Right lung (tissue), 5 donors: ENCODE results near the gene SEMA3A. TPM values are rescaled to one million over a fixed set of nuclear protein-coding genes. Genes with fewer than 3 reads are reported as not detected.

ENCODE experiments used
- DNase-seq, 2 donors: peaks; one replicate each; pipeline ENCODE4 v3.0.0-alpha.2; 2013
- polyA plus RNA-seq, 5 donors: library from polyadenylated mRNA; unstranded; fragments of 120-200 nt; gene quantifications; one replicate each; pipeline versions ENCODE4 v1.2.1 to v1.2.3, GENCODE V29; 2013; ENCODE audit warnings: inconsistent platforms in 1 of 5, low replicate concordance in 1 of 5; ENCODE audit not compliant: insufficient read length in 5 of 5, insufficient read depth in 1 of 5

The SEMA3A gene
- polyA plus RNA-seq, 5 donors = 11.3 to 36.2 (median 28.2) TPM

DNA sequence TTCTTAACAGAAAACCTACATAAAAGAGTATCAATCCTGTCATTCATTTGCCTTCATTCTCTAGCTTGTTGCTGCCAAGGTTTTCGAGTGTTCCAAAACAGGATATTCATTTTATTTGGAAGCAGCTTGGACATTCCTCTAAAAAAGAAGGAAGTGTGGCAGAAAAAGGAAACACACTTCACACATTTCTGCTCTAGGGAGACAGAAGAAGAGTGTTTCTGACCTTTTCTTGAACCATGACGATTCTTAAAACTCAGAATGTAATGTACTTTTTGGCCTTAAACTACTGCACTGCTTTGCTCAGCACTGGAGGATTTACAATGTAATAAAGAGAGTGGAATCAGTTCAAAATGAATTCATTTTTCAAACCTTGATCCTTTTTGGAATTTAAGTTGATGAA is 81.3 kb downstream of the SEMA3A start:
- DNase-seq = peak in 1 of 2 donors; percentile 45

DNA sequence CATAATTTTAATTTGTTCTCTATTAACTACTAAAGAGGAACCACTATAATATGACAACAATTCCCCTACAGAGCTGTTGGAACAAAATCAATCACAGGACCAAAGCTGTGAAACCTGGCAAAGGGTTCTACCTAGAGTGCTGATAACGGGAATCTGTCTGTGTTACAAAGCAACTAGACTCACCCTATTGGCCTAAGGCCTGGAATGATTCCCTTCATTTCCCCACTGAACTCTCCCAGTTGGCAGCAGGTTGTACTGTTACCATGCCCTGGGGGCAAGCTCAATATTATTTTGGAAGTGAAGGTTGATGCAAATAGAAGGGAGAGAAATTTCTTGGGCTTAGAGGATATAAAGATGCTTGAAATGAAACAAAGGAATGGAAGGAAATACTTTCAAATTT is 81.8 kb downstream of the SEMA3A start:
- no peak for DNase-seq

DNA sequence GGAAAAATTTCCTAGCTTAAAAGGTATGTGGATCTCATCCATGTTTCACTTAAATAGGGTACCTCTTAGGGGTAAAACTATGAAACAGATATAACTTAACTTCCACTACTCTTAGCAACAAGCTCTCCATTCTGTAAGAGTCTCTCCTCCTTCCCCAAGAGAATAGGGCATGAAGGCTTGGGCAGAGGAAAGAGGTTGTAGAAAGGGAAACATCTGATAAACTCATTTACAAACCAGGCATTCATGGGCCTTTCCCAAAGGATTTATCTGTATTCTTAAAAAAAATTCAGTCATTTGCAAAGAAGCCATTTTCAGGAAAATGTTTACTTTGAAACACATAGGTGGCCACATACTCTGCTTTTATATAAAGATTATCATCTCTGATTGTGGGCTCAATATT is 82.7 kb downstream of the SEMA3A start:
- no peak for DNase-seq

DNA sequence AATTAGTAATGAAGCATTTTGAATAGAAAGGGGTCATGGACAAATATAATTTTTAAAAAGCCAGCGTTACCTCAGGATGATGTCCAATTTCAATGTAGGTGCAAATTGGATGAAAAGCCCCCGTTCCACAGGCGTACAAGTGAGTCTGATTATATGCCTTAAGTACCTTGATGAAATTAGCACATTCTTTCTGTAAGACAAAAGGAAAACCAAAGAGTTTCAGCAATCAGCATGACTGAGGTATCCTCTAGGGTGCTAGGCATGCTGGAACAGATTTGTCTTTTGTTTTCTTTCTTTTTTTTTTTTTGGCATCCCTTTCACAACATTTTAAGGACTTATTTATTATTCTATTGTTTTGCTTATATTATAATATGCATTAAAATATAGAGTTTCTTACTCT is 84.2 kb downstream of the SEMA3A start:
- no peak for DNase-seq

DNA sequence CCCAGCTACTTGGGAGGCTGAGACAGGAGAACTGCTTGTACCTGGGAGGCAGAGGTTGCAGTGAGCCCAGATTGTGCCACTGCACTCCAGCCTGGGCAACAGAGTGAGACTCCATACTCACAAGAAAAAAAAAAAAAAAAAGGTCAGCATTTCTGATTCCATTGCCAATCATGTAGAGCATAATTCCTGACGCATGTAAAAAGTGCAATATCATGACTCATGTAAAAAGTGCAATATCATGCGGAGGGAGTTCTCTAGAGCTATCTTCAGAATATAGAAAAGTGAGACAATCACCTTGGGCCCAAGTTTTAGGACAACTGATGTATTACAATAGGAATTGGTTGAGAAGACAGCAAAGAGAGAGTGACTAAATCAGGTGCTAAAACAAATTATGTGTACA is 85.8 kb downstream of the SEMA3A start:
- no peak for DNase-seq

DNA sequence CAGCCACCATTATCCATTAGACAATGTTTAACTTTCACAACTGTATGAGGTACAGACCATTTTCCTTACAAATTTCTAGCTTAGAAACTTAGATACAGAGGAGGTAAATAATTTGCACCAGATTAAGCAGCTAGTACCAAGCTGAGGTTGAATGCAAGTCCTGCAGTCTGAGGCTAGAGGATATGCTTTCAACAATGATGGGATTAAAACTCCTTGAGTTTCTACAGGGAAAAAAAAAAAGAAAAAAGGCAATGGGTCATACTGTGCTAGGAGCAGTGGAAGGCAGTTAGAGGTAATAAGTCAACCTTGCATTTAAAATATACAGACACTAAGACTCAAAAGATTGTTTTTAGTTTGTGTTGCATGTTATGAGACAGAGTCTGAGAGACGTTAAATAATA is 86.5 kb downstream of the SEMA3A start:
- no peak for DNase-seq

DNA sequence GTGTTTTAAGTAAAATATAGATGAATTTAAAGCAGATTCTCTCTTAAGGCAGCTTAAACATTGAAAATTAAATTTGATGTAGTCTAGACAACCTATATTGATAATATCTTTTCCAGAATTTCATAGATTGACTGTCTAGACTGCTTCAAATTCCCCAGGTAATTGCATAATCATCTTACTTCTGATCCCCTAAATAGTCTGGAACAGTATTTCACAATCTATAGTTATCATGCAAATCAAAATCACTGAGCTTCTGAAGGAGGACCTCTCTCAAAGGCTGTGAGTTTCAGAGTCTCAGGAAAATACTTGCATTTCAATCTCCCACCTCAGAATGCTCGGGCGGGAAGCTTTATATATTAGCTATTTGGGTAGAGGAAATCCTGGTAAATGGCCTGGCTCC is 87.3 kb downstream of the SEMA3A start:
- no peak for DNase-seq

DNA sequence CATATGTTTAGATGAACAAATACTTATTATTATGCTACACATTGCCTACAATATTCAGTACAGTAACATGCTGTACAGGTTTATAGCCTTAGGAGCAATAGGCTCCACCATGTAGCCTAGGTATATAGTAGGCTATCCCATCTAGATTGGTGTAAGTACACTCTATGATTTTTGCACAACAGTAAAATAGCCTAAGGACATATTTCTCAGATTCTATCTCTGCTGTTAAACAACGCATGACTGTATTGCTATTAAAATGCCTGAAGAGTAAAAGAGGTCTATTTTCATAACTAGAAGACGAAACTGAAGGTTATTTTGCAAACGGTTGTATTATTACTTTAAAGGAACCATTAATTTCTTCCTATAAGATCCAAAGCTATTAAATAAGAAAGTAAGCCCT is 88.3 kb downstream of the SEMA3A start:
- no peak for DNase-seq

DNA sequence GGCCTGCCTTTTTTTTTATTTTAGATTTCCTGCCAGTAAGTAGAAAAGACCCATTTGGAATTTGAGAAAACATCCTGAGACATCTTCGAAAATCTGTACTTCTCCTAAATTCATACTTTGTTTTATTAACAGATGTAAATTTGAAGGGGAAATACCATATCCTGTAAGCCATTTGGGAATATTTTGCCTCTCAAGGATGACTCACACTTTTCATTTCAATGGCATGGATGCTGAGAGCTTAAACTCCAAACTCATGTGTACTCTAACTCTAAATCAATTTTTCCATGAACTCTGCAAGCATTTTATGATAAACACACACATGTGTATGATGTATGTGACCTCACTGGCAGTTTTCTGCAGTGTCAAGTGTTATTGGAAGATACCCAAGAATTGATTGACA is 89.0 kb downstream of the SEMA3A start:
- no peak for DNase-seq

DNA sequence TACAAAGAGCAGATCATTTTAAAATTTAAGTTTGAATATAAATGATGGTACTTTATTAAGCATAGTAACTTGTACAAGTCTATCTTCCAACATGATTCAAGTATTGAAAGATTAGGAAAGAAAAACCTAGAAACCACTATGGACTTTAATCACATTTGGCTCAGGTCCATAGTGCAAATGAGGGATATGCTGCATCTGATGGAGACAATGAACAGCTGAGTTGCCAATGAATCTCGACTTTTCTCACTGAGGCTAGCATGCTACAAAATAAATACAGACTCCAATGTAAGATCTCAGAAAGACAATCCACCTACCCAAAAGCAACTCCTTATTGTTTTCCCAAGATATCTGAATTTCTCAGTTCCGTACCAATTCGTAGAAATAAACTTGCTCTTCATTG is 89.8 kb downstream of the SEMA3A start:
- DNase-seq = peak in 1 of 2 donors; percentile 42

DNA sequence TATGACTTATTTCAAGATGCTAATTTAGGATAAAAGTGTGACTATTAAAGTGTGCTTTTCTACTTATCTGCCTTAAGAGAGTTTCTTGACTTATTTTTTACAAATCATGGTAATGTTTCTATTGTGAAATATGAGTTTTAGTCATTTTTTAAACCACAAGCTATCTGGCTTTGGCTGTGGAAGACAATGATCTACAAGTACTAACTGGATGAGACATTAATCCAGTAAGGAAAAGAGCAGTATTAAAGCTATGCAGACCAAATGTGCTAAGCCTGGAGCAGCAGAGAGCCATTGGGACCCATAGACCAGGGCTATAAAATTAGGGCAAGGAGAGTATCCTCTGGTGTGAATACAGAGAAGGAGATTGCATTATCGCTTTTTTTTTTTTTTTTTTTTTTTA is 92.4 kb downstream of the SEMA3A start:
- DNase-seq = no peak

DNA sequence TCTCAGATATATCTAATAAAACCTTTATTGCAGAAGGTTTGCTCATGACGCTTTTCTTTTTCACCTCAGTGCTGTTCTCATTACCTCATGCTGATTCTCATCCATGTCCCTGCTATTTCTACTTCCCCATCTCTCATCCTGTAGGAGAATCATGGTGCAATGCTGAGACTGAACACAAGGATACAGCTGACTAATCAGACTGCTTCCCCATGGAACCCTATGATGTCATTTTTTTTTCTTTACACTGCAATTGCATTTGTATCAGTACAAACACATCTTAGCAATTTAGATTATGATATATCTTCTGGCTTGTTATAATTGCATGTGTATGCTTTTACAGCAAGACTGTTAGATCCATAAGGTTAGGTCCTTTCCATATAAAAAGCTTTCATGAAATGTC is 93.7 kb downstream of the SEMA3A start:
- no peak for DNase-seq

DNA sequence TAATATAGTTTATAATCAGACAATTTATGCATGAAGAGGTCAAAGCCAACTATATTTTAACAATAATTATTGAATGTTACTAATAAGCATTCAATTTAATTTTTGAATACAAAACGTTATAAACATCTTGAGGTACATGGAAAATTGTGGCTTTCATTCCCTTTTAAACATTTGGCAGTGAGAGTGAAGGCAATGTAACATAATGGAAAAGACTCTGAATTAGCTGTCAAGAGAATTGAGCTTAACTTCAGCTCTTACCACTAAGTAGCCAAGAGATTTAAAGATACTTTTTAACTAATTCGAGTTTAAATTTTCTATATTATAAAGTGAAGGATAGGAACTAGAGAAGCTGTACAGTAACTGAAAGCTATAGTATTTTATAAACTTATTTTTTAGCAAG is 98.6 kb downstream of the SEMA3A start:
- DNase-seq = no peak

DNA sequence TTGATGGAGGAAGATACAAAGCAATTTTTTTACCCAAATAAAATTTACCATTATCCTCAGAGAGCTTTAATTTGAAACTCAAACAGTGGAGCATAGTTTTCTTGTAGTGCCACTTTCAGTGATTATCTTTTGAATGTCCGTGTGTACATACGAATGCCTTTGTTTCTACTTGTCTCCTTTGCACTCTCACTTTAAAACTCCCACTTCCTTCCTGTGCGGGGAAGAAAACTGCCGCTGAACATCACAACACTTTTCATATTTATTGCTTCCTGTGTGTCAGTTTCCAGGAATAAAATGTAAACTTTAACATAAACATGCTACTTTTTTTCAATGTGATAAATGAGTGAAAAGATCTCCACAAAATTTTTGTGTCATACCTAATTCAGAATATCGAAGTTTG is 102.4 kb downstream of the SEMA3A start:
- DNase-seq = no peak

DNA sequence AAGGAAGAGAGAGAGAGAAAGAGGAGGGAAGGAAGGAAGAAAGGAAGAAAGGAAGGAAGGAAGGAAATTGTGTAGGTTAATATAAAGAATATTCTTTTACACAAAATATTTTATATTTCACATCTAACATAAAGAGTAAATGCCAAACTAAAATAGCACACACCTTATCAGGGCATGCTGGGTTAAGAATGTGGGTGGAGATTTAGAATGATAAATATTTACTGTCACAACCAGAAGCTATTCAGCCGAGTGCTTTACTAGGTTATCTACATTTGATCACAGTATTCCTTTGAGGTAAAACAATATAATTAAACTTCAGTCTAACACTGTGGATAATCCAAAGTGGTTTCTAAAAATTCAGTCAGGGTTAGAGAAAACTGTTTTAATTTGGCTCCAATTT is 103.3 kb downstream of the SEMA3A start:
- DNase-seq = no peak

DNA sequence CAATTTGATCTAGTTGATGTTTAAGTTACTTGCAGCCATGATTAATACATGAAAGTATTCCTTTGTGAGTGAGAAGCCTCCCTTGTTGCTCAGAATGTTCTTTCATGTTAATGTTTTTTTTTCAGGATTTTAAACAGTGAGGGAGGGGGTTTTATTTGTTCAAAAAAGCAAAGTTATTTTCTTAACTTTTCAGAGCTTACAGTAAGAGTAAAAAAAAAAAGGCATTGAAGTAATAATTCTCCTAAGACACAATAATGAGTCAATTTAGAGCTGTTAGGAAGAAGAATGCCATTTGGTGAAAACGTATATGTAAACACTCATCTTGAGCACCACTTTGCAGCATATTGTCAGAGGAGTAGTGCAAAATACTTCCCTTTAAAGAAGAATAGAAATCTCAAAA is 105.8 kb downstream of the SEMA3A start:
- peak in 1 of 2 donors; percentile 41 for DNase-seq

DNA sequence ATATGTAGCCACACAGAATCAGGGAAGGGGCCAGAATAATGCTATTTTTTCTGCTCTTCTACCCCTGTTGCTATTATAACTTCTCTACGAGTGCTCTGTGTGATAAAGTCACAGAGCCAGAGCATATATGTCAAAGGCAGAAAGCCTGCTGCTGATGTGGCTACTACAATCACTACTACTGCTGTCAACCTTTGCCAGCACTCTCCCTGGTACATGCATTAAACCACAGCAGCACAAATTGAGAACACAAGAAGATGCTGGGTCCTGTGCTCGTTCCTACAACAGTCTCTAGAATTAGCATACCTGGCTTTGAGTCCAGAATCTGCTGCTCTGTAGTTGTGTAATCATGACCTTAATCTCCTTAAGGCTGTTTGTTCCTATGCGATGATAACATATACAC is 108.6 kb downstream of the SEMA3A start:
- DNase-seq = no peak

DNA sequence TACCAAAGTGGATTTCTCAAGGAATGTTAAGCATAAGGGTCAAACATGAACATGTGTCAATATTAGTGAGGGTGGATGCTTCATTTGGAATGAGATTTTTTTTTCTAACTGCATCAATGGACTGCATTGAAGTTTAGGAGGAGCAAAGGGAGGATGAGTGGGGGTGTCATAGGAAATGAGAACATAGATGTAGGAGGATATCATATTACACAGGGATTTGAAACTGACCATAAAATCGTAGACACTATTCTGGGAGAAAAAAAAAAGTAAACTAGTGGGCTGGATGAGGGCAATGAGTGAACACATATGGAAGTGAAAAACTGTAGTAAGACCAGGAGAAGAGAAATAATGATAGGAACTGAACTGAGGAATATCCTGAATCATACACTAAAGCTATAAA is 109.4 kb downstream of the SEMA3A start:
- DNase-seq = no peak

DNA sequence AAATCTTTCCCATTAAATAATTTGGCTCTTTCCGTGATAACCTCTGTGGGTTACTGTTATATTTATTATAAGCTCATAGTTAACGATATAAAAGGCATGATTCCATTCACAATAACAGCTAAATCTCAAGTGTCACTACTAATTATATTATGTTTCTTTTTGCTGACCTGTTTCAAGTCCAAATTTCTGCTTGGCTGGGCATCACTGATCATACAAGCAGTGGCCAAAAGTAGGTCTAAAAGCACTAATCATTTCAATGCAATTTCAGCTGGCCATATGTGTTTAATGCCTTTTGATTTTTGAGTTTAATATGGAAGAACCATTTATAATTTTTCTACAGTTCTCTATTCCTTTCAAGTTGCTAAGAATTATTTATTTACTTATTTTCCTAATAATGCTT is 110.7 kb downstream of the SEMA3A start:
- DNase-seq = no peak

DNA sequence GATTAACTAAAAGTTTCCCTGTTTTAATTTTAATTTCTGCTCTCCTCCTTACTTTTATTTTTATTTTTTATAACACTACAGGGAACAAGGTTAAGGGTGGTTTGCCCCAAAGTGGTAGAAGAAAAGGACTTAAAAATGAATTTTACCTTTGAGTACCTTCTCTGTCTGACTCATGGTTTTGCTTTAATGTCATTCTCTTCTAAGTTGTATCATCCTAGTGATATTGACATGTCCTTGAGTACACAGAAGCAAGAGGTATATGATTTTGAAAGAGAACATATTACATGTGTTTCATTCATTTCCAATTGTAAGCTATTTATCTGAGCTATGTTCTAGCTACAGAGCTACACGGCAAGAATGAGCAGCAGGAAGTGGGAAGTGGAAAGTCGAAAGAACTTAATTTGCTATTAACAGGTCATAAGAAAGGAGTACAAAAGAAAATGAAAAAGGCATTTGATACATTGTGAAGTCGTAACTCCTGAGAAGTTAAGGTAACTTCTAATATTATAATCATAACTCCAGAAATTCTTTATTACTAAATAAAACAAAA is 112.5 kb downstream of the SEMA3A start:
- DNase-seq = no peak

DNA sequence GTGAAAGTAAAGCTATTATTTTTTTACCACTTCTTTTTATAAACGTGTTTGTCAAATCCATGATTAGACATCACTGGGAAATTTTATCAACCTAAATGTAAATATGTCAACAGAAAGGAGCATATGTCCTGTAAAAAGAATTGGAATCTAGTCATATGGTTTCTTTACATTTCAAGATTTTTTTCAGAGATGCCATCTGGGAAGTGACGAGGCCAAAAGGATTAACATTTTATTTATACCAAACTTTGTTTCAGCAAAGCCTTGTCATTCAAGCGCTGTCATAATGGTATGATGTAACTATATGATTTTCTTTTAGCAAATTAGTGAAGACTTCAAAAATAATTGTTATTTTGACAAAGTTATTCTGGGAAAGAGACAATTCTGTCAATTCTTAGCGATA is 117.3 kb downstream of the SEMA3A start:
- DNase-seq = no peak

DNA sequence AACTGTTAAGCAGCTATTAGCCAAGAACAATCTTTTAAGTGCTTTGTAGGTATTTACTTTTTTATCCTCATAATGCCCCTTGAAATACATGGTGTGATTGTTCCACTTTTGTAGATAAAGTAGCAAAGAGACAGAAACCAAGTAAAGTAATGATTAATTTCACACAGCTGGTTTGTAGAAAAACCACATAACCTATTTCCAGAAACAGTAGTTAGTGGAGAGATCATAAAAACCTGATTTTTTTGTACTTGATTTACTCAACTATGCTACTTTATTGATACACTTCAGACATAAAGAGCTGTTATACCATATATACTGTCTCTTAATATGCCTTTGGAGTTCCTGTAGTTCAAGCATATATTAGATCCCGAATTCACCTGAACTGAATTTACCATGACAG is 118.4 kb downstream of the SEMA3A start:
- DNase-seq = no peak

DNA sequence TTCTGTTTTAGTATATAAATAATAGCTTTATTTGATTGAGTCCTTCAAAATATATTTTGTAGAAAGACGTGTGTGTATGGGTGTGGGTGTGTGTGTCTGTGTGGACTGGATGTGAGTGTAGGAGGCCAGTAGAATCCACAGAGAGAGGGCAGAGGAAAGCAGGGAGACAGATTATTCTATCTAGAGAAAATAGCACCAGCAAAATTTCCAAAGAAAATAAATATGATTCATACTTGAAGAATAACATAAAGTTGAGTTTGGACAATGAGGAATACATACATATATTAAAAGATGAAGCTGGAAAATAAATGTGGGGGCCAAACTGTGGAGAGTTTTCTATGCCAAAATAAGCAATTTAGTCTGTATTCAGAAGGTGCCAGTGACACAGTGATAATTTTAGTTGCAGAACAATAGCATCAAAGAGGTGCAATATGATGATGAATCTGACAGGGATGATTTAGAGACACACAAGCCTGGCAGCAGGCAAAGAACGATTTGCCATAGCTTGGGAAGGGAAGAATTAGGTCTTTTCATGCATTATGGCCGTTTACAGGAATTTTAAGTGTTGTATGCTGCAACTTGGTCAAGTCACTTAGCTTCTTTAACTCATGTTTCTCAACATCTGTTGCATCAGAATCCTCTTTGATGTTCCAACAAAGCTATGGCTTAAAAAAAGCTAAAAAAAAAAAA is 121.3 kb downstream of the SEMA3A start:
- DNase-seq = peak in 1 of 2 donors; percentile 33

DNA sequence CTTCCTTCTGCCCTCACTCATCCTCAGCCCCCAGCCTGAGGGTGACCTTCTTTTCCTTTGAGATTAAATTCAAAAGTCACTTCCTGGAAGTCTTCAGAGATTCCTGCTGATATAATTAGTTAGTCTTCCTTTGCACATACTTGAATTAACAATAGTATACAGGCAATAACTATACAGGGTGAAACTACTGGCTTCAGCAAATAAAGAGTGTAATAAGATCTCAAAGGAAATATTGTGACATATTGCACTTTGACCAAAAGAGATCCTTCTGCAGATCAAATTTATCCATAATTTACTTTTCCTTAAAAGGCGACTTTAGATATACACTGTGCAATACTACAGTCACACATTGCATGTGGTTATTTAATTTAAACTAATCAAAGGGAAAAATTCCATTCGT is 123.8 kb downstream of the SEMA3A start:
- no peak for DNase-seq
